GM18870 (cell line): Measurements from ENCODE around the gene SH3BP5L.

Experiments used
- ATAC-seq: cut with Tn5 transposase; IDR thresholded peaks from one replicate; pipeline ENCODE4 v1.9.1; 2021; ENCODE audit warnings: moderate library complexity; ENCODE audit not compliant: unreplicated experiment

The SH3BP5L gene

DNA sequence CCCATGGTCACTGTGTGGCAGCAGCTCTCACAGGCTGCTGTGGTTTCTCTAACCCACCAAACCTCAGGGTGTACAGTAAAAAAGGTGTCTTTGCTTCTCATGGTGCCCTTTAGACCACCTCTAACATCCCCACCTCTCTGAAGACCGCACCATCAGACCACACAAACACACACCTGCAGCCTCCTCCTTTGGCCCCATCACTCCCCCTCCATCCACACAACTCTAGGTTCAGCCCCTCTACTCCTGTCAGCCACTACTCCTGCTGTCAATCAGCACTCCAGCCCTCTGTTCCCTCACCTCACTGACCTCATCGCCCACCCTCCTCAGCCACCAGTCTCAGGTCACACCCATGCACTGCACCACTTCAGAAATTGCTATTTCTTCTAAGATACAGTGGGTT is 25.7 kb upstream of the SH3BP5L start:
- no peak for ATAC-seq

DNA sequence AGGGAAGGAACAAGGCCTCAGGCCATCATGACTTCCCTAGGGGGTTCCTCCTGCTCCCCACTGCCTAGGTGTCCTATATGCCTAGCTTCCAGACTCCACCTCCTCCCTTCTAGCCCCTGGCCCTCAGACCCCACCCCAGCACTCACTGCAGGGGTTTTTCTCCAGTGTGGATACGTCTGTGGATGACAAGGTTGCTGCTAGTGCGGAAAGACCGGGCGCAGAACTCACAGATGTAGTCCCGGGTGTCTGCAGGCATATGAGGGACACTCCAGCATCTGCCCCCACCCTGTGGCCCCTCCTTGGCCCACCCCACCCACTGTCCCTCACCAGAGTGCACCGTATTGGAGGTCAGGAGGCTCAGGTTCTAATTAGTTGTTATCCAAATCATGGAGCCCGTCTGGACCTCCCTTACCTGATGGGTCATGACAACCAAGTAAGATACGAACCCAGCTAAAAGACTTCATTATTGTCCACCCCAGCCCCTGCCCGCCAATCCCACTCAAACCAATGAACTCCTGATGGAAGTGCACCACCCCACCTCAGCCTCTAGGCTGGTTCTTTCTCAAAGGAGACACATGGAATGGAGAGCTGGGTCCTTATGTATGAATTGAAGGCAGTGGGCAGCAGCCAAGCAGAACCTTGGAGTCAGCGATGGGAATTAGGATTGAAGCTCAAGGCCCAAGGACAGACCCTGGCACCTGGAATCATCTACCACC is 25.0 kb upstream of the SH3BP5L start:
- ATAC-seq = no peak

DNA sequence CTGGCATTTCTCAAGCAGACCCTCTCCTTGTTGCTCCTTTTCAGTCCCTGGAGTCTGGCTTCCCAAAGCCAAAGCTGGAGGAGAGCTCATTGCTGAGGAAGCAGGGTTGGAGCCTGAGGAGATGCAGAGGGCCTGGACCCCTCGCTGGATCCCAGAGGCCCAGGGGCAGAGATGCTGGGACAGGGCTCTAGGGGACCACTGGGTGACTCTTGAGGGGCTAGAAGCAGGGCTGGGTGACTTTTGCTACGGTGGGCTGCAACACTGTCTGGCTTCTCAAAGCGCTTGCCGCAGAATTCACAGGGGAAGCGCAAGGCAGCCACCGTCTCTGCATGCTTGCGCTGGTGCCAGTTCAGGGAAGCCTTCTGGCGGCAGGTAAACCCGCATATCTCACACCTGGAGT is 24.4 kb upstream of the SH3BP5L start:
- no peak for ATAC-seq

GRCh38 chr1:248849637-248850036 is 23.9 kb upstream of the SH3BP5L start:
- ATAC-seq = no peak

DNA sequence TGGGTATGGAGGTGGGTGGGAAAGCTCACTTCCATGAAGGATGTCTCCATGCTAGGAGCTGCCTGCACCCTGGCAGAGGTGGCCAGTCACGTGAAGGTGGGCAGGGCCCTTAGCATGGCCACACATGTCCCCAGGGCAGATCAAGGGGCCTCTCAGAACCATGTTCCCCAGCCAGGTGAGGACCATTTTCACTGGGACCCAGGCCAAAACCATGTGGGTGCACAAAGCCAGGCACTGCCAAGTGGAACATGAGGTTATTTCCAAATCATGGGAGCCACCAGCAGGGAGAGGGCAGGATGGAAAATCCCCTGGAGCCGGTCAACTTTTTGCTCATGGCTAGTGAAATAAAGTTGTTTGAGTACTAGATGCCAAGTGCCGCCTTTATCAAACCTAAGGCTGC is 23.4 kb upstream of the SH3BP5L start:
- ATAC-seq = no peak

DNA sequence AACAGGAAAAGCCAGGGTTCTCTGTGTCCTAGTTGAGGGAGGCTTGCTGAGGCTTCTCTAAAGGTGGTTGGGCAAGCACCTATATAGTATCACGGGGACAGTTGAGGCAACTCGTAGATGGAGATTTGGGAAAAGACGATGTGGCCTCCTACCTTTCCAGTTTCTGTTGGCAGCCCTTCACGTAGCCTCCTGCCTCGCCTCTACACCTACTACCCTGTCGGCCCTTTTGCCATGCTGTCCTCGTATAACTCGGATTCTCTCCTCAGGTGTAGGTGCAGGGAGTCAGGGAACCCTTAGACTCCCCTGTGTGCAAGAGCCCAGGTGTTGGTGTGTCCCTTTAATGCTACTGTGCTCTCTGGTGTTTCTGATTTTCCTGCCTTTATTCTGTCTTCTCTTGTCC is 22.9 kb upstream of the SH3BP5L start:
- no peak for ATAC-seq

- ATAC-seq = no peak
Measured at GRCh38 chr1:248847956-248848561, 22.3 kb upstream of the SH3BP5L start.

- ATAC-seq = no peak
Measured at GRCh38 chr1:248847181-248847955, 21.7 kb upstream of the SH3BP5L start.

DNA sequence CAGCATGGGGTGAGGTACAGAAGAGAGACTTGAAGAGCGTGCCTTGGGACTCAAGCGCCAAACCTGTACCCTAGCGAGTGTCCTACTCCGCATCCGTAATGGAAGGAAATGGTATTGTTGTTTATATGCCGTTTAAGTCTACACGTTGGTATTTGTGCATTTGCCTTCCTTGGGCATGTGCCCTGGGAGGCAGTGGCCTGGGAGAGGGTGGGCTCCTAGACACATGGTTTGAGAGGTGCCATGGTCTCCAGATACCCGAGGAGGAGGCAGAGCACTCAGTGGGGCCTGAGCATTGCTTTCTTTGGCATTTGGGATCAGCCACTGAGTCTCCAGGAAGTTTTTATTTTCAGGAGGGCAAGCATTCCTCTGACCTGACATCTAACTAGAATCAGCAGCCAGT is 18.8 kb upstream of the SH3BP5L start:
- ATAC-seq = no peak

- no peak for ATAC-seq
Measured at GRCh38 chr1:248843687-248844086, 18.0 kb upstream of the SH3BP5L start.

DNA sequence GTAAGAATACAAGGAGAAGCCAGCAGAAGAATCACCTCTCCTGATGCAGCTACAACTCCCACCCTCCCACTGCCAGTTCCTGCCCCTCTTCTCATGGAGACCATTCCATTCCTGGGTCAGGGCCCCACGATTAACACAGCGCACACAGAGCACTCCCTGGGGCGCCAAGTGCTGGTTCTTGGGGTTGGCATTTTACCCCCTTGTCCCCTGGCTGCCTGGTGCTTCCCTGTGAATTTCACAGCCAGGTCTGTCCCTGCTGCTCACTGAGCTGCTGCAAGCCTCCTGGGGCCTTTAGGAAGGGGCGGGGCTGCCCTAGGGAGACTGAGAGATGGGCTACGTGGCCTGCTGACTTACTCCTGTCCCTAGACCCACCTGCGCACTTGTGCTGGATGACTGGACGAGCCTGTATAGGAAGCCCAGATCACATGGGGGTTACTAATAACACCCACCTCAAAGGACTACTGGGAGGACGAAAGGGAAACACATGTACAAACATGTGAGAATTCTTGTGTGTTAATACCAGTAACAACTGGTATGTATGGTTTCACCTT is 17.1 kb upstream of the SH3BP5L start:
- ATAC-seq = no peak

GRCh38 chr1:248841702-248842395 is 16.1 kb upstream of the SH3BP5L start:
- no peak for ATAC-seq

DNA sequence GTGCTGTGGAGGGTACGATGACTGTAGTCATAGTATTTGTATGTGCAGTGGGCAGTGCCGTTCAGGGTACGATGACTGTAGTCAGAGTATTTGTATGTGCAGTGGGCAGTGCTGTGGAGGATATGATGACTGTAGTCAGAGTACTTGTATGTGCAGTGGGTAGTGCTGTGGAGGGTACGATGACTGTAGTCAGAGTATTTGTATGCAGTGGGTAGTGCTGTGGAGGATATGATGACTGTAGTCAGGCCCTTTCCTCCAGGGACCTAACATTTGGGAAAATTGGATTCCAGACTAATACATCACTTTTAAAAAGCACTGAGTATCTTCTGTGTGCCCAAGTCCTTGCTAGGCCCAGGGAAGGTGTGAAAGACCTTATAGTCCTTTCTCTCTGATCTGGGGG is 15.2 kb upstream of the SH3BP5L start:
- ATAC-seq = no peak

GRCh38 chr1:248839168-248839555 is 13.4 kb upstream of the SH3BP5L start:
- no peak for ATAC-seq

DNA sequence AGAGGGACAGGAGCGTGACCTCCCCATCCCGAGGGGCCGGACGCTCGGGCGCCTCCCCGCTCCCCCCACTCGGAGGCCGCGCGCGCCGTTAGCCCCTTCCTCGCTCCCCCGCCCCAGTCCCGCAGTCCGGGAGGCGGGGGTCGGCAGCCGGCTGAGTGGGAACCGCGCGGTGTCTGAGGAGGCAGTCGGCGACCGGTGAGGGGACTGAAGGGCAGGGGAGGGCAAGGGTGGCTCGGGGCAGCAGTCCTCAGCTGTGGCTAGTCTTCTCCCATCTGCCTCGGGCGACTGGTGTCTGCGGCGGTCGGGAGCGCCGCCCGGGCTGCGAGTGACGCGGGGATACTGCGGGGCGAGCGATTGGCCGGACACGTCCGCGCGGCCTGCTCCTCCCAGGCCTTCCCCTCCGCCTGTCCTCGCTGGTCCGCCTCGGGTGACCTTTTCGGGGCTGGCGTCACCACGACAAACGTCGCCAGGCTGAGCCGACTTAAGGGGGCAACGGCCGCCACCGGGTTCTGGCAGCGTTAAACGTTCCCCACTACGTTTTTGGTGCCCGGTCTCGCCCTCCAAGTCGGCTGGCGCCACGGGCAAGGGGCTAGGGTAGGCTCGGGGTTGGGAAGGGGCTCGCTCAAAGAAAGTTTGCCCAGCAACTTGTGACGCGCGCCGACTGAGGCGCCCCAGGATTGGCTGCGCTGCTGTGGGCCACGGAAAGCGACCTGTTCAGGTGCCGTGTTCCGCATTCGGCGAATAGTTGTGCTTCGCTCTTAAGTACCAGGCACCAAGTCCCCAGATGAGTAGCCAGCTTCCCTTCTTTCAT is 12.8 kb upstream of the SH3BP5L start:
- peak; percentile 62 for ATAC-seq

DNA sequence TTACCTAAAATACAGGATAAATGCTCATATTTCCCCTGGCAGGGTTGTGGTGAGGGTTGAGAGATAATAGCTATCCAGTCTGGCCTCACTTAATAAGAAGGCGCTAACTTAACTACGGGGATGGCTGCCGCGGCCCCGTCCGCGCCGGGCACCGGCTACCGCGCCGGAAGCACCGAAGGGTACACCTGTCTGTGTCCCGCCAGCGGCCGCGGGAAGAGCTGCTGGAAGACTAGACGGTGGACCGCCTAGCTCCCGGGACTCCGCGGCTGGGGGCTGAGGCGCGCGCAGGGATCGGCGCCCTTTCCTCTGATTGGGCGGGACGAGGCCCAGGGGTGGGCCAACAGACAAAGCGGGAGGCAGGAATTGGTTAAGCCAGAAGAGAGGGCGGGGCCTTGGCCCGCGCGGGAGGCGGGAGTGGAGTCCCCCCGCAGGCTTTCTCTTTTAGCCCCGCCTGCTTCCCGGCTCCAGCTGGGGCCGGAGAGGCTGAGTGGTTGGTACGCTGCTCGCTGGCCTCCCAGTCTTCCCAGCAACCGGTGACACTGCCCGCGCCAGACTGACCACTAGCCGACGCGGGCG is 12.2 kb upstream of the SH3BP5L start, which contains the start of gene ZNF672:
TSS of gene ZNF672 (plus strand) at position 444 of the 576 bp plus-strand sequence. CDS start 9,051 bp downstream, outside the sequence.
- peak; percentile 85 for ATAC-seq

DNA sequence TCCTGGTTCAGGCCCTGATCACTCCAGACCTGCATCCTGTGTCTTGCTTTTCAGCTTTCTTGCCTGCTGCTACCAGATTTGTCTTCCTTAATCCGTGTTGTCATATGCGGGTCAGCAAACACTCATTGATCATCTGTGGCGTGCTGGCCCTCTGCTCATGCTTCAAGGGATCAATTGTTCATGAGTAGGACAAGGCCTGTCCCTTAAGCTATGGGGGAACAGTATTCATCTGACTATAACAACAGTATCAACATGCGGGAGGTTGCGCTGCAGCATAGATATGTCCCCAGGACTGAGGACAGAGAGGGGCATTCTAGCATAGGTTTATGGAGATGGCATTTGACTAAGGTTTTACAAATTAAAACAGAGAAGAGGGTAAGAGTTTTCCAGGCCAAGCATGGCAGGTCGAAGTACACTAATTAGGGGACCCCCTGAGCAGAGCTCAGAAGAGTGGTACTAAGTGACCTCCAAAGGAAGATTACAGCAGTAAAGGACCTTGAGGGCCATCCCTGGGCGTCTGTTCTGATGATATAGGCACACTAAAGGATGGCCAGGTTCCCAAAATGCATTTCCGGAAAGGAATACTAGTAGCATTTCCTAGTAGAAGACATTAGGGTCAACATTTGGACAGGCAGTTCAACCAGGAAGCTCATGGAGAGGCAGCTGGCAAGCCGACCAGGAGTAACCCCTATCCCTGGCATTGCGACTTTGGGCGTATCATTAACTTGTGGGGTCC is 11.5 kb upstream of the SH3BP5L start:
- no peak for ATAC-seq

GRCh38 chr1:248834343-248834940 is 8.7 kb upstream of the SH3BP5L start:
- no peak for ATAC-seq

GRCh38 chr1:248831842-248832241 is 6.1 kb upstream of the SH3BP5L start:
- no peak for ATAC-seq
